Measurements from ENCODE around the gene MYO1D.

MYO1D gene

DNA sequence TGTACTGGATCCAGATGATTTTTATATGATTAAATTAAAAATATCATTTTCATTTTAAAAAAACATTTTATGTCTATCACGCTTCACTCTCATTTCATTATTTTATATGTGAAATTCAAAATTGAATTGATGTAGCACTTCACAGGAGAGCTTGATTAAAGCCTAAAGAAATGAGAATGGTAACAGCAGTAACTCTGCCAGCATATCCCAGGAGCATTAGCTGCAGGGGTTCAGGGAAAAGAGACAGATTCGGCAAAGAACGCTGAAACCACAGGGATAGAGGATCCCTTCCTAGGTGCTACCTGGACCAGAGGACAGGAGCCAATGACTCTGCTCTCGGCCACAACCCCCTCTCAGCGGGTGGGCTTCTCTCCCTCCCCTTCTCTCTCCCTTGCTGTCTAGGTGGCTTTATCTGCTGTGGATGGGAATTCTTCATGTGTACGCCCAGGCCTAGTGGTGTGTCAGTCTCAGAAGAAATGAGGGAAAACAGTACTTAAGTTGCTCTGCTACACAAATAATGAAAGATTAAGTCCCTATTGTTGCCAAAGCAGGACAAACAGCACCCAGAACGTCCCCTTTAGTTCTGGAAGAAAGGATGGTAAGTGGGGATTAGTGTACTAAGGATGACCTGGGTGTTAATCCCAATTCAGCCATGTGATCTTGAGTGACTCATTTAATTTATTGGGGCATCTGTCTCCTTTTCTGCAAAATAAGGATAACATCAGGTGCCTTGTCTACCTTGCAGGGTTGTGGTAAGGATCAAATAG, 266.9 kb downstream of the MYO1D start:
- DNase-seq = no peak

DNA sequence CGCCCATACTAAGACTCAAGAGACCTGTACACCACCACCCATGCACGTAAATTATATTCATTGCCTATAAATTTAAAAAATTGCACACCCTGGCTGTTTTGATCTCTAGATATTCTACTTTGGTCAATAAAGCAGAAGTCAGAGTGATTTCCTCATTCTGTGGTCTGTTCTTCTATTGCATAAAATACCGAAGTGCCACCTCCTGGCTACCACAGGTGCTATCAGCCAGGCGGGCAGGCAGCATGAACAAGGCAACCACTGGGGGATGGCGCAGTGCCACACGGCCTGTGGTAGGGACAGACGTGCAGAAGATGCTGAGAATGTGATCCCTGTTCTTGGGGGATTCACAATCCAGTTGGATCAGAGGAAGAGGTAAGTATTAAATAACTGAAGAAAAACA, 267.8 kb downstream of the MYO1D start:
- peak; percentile 53 for DNase-seq

DNA sequence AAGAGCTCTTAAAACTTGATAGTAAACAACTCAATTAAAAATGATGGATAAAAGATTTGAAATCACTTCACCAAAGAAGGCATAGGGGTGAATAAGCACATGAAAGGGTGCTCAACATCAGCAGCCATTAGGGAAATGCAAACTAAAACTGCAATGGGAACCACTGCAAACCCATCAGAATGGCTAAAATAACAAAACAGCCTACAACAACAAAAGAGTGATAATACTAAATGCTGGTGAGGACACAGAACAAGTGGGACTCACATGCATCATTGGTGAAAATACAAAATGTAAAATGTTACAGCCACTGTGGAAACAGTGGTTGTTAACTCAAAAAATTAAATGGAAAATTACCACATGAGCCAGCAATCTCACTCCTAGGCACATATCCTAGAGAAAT, 268.7 kb downstream of the MYO1D start:
- no peak for DNase-seq

DNA sequence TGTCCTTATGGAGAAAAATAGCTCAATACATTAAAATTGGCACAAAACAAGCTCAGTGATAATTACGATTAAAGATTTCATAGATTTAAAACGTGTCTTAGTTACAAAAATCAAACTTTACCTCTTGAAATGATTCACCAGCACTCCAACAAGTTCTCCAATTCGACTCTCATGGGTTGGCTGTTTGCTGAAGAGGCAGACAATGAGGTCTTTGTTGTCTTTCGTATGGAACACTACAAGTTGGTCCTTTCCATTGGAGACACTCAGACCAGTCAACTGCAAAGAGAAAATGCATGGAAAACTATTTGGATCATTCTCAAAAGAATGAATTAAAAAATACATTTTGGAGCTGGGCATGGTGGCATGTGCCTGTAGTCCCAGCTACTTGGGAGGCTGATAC, 272.0 kb downstream of the MYO1D start:
- DNase-seq = no peak

DNA sequence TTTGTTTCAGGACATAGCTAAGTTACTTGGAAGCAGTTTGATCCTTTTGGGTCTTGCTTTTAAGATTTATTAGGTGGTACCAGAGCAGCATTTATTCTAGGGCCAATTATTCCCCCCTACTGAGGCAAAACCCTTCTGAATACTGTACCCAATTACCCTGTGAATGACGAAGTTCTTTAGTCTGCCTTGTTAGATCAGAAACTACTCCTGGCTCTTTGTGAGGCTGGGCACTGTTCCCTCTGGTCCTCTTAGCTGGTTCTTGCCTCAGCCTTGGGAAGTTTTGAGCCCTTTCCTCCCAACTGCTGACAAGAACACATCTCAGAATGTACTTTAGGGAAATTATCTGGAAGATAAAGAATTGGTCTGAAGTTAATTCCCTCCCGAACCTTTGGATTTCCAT, 274.5 kb downstream of the MYO1D start:
- DNase-seq = no peak

DNA sequence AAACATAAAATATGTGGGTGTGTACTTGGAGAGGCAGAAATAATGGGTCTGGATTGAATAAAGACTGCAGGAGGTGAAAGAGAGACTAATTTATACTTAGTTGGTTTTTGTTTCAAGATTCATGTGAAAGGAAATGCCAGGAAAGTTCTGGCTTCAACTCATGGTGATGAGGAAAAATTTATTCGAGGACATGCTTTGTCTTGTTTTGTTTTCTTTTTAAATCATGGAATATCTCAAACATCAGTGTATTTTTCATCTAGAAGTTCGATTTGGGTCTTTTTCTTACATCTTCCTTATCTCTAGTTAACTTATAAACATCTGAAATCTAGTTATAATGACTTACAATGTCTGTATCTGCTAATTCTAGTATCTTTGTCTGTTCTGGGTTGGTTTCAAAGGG, 275.1 kb downstream of the MYO1D start:
- no peak for DNase-seq

DNA sequence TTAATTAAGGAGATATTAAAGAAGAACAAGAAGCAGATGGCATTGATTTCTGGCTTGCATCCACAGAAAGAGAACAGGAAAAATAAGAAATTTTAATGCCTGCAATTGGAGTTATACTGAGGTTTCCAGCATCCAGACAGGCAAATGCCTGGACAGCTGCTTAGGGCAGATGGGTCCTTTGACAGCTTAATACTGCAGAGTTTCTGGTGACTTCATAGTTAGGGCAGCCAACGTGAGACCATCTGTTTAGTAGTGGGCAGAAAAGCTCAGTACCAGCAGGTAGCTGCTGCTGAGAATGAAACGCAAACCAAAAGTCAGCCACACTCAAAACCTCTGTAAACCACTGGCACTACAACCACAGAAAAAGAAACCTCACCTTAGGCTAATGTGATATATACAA, 280.3 kb downstream of the MYO1D start:
- DNase-seq = peak; percentile 98

DNA sequence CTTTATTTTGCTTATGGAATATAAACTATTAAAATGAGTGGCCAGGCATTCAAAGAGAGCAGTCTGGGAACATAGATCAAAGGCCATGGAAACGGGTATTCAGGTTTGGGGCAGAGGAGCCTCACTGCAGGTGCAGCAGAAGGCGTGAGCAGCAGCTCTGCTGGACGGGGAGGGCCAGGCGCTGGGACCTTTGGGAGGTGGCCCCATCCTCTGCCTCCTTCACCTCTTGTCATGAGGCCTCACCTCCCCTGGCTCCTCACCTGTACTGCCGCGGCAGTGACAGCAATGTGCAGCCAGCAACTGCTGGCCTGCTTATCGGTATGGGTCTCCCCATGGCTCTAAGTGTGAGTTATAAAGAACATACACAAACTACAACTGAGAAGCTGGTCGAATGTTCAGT, 280.7 kb downstream of the MYO1D start:
- DNase-seq = no peak

DNA sequence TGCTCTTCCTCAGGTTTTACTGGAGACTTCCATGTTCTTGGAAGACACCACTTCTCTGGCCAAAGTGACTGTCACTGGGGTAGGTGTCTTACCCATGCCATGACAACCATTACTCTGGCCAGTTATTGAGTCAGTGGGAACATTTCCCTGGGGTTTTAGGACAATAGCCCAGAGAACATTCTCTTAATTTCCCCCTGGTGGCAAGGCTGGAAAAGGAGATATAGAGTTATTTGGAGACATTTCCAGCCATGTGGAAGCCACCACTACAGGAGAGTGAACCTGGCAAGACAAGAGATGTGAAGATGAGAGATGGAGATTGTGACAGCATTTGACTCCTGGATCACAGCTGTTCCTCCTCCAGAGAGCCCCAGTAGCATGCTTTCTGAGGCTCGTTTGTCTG, 283.9 kb downstream of the MYO1D start:
- DNase-seq = no peak

DNA sequence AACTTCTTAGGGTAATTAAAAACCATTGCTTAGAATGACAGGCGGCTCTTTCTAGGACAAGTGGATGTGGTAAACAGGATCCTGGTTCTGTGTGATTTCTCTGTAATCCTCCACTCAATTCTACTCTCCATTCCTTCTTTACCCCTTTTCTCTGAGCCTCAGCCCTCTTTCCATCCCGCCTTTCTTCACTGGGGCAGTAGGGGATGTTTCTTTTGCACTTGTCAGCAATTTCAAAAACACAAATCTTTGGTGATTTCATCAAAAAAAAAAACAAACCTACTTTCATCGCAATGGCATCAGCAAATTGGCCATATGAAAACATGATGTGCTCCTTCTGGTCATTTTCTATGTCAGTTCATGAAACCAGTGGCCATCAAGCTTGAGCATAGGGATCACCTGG, 285.5 kb downstream of the MYO1D start:
- DNase-seq = no peak

DNA sequence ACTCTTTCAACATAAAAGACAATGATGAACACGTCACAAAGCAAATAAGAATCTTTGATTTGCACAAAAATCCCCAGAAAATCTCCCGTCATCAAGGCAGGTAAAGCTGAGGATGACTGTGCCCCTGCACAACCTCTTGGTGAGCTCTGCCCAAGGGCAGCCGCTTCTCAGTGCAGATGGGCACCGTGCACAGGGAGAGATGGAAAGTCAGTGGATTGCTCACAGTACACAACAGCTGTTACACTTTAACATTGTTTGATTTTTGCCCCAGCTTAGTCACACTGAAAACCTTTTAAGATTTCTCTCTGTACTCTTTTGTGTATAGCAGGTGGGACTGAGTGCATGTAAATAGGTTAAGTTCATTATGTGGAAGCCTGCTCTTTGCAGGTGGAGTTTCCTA, 285.9 kb downstream of the MYO1D start:
- DNase-seq = peak; percentile 83

DNA sequence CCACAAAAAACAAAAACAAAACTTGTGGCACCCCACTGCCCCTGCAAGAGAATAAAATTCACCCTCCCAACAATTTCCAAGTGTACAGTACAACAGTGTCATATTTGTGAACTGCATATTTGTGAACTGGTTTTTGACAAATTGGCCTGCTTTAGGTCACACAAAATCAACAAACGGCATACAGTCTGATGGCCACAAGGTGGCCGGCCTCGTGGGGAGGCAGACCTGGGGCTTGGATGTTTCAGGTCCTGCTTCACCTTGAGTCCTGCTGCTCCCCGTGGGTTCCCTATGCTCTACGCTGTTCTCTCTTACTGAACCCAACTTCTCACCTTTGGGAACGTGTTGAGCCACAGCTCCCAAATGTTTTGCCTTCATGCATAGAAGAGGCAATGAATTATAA, 287.9 kb downstream of the MYO1D start:
- DNase-seq = no peak

DNA sequence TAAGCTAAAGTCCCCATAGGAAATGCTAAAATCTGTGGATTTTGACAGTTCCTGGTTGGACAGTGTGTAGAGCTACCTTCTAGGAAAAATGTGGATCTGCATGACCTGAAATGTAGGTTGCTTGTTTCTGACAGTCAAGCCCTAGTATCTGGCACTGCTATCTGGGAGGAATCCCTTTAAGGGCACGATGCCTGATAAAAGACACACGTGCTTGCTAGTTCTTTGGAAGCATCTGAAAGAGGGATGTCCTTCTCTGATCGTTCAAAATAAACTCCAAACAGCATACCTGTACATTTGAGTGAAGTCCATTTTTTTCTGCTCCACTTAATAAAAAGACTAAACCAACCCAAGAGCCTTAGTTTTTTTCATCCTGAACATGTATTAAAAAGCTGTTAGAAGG, 288.8 kb downstream of the MYO1D start:
- no peak for DNase-seq

DNA sequence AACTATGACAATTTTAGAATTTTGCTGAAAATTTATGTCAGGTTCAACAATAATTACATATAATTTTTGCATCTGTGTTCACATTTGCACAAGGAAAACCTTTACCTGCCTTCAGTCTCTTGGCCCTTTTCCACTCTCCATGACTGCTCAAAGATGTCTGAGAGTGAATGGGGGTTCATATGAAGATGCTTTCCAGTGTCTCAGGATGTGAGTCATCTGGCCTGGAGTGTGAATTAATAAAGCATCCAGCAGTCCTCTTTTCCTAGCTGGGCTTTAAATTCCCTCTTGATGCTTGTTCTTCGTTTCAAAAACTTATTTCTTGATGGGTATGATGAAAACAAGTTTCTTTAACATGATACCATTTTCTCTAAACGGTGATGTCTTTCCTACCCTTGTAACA, 290.3 kb downstream of the MYO1D start:
- no peak for DNase-seq

DNA sequence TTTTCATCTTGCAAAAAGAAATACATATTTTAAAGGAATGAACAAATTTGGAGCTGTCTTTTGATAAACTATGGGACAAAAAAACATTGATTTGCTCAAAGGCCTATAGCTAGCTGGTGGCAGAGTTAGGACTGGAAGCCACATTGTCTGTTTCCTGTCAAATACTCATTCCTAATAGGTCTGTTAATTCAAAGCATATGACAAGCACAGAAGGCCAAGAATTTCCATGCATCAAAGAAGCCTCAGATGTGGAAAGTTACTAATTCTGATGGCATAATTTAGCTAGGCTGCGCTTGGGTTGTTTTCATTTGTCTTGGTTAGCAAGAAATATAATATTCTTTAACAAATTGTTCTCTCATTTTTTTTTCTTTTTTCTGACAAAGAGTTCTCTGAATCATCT, 292.1 kb downstream of the MYO1D start:
- DNase-seq = no peak

DNA sequence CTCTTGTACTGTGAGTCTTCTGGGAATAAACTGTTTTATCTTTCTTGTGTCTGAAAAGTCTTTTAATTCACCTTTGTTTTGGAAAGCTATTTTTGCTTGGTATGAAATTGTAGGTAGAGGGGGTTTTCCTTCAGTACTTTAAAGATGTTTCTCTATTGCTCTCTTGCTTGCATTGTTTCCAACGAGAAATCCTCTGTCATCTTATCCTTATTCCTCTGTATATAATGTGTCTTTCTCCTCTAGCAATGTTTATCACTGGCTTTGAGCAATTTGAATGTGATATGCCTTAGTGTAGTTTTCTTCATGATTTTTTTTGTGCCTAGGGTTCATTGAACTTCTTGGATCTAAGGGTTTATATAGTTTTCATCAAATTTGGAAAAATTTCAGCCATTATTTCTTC, 293.9 kb downstream of the MYO1D start:
- no peak for DNase-seq

DNA sequence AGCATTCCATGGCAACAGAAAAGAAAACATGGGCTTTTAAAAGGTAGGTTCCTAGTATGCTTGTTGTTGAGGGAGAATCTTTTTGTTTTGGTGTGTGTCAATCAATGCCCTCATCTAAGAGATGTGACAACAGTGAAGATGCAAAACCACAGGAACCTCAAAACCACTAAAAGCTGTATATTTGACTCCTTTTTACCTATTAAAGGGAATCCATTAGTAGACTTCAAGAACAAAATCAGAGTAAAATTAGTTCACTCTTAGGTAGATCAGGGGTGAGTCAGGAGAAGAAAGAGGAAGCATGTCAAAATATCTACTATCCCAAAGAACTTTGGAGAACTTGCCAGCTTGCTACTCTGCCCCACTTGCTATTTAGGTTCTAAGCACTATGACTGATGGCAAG, 301.1 kb downstream of the MYO1D start:
- no peak for DNase-seq

DNA sequence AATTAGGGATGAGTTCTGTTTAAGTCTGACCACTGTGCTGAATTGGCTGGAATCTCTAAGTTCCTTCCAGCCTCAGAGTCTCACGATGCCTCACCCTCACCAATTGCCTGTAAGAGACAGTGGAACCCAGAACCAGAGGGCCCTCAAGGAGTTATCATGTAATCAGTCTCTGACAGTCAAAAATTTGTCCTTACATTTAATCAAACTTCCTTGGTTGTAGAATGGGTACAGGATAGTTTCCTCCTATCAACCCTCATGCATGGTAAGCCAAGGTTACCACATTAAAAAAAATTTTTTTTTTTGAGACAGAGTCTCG, 306.9 kb downstream of the MYO1D start:
- no peak for DNase-seq

DNA sequence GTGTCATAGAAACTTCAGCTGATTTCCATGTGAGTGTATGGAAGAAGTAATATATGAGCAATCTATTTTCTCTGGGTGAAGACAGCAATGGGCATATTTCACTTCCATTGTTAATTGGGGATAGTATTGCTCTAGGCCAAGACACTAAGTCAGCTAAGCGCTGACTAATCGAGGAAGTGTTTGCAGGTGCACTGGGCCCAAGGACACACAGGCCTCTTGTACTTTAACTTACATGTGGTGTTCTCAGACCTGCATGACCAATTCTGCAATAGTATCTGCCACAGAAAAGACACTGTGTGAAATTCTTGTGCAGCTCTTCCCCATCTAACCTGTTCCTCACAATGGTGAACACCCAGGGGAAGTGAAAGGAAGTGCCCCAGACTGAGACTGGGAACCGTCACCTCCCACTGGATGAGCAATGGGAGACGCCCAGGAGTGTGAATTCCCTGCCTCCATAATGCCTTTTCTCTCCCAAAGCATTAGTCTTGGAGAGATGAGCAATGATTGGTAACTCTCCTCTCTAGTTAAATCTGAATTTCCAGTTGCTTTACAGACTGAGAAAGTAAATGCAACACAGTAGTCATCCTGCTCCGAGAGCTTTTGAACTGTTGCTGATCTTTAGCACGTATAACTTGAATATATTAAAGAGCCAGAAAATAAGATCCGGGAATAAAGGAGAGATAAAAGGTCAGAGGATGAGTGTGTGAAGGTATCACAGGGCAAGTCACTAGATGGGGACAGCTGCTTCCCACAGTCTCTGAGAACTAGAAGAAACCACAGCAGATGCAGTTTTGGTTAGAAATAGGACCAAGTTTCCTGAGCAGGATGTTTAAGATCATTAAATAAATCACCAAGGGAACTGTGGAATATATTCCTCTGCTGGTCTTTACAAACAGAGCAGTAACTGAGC, 307.5 kb downstream of the MYO1D start:
- no peak for DNase-seq

DNA sequence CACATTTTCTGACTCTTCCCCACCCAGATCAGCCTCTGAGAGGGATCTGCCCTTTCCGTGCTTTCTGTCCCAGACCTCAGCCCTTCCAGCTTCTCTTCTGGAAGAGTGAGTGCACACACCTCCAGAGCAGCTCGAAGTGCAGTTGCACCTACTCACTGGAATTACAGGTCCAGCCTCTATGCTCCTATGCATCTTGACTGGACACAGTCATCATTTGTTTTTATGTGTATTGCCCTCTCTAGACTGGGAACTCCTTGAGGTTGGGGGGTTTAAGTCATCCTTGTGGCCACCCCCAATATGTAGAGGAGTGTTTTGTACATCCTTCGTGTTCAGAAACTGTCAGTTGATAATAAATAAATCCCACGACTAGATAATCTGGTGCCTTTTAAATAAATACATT, 308.2 kb downstream of the MYO1D start:
- no peak for DNase-seq

DNA sequence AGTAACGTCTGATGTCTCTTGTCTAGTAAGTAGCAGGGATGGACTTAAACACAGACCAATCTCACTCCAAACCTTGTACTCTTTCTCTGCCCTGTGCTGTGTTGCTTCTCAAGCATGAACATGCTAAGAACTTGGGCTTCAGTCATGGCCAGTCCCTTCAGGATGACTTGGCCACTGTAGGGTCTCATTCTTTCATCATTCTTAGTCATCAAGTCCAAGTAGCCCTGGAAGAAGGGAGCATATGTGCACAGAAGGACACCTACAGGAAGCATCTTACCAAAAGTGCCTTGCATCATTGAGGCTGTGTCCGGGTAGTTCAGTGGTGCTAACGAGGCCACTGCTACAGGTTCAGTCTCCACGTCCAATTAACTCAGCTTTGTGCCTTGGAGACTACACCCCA, 309.4 kb downstream of the MYO1D start:
- no peak for DNase-seq

DNA sequence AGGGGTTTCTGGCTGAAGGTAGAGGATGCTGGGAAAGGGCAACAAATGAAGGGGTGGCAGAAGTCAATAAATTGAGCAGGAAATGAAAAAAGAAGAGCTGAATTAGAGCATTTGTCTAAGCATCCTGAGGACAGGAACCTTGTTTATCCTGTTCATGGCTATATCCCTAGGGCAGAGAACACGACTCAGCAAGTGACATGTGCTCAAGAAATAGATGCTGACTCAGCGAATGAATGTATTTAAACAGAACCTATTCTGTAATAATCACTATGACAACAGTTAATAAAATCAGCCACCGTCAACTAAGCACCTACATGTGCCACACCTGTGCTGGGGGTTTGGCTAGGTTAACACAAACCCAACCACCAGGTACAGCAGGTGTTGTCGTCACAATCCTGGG, 309.8 kb downstream of the MYO1D start:
- no peak for DNase-seq

DNA sequence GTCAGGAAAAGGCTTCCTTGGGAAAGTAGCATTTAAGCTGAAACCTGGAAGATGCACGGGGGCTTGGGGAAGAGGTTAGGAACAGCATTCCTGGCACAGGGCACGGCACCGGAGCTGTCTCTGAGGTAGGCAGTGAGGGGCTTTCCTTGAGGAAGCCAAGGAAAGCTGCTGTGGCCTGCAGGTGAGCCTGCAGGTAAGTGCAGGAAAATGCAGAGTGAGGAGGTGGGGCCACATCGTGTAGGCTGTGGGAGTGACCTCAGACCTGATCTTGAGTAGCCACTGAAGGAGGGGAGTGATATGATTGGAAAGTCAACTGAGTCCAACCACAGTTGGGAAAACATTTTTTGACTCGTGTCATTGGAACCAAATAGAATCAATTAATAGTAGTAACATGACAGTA, 310.6 kb downstream of the MYO1D start:
- no peak for DNase-seq

DNA sequence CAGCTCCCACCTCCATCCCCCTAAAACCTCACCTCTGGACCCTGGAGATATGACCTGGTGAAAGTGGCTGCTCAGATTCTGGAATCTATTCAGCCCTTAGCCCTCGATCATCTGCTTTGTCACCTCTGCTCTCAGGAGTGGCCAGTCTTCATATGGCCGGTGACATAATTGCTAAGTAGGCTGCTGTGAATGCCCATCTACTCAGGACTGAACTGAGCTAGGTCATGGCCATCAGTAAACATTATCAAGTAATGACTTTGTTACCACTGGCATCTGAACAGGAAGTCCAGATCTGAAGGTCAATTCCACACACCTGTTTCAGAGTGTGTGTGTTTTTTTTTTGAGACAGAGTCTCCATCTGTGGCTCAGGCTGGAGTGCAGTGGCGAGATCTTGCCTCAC, 311.5 kb downstream of the MYO1D start:
- DNase-seq = no peak

DNA sequence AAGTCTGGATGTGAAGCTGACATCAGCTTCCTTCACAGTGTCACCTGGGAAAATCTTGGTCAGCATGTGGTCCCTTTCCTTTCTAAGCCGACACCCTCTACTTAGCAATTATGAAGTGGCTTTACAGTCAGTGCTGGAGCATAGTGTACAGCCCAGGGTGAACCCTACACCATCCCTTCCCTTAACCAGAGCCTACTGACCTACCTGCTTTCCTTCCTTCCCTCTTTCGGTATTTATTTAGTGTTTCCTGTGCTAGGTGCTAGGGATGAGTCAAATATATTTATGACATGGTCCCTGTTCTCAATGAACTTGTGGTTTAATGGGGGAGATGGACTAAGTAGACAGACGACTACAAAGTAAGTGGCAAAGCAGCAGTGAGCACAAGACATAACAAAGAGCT, 312.6 kb downstream of the MYO1D start:
- no peak for DNase-seq
